Measurements from ENCODE around the gene EI24. TPM values are rescaled to one million over a fixed set of nuclear protein-coding genes. Genes with fewer than 3 reads are reported as not detected.

Gene EI24
- total and polyA plus RNA-seq, 2 of the 8 experiments (the other 6 are each of a cell fraction or from before 2014, with no cell fraction given), result 135 to 264 TPM

GRCh38 chr11:125564357-125564756, 4.9 kb upstream of the EI24 start:
- Histone ChIP-seq H3K4me2 (ENCODE audit: insufficient read depth in 1 of 2, low read depth in 2 of 2, low read length in 2 of 2) (no peak overlapping the region), H2BK20ac (ENCODE audit: low read length) (no peak overlapping the region), H3K4ac (replicated peaks; ENCODE audit: insufficient read length, low read depth, low read length) (no peak overlapping the region), H2BK5ac (ENCODE audit: low read depth, low read length) (no peak overlapping the region), H3K23ac (ENCODE audit: insufficient read length) (no peak overlapping the region), H4K20me1 (replicated peaks in 1 of 2; ENCODE audit: control insufficient read depth in 1 of 2, insufficient read depth in 2 of 2, low read length in 2 of 2) (no peaks in the 10 kb centered on the region), H3K9me3 (ENCODE audit: insufficient read depth in 2 of 2, low read depth in 1 of 2, low read length in 1 of 2) (no peaks in the 10 kb centered on the region), H4K5ac (ENCODE audit: insufficient read length, low read depth, low read length) (no peak overlapping the region), H3K9ac (replicated peaks in 1 of 4; ENCODE audit: extremely low read depth in 1 of 4, low read depth in 3 of 4, low read length in 3 of 4) (no peak overlapping the region), H2BK12ac (ENCODE audit: low read depth, low read length) (no peak overlapping the region), H3K23me2 (ENCODE audit: low read depth, low read length) (no peaks in the 10 kb centered on the region), H4K91ac (replicated peaks; ENCODE audit: insufficient read length, low read length) (no peak overlapping the region), H3K56ac (replicated peaks; ENCODE audit: insufficient read length, low read depth, low read length) (no peak overlapping the region), H2AK5ac (ENCODE audit: low read depth, low read length) (no peak overlapping the region), H3K27ac (ENCODE audit: low read depth, low read length) (no peak overlapping the region), H3K79me1 (ENCODE audit: low read depth, low read length) (no peaks in the 10 kb centered on the region), H4K8ac (ENCODE audit: extremely low read depth, insufficient read depth, low read length) (no peak overlapping the region), H3K4me3 (ENCODE audit: extremely low read depth in 1 of 4, insufficient read depth in 2 of 4, low read depth in 3 of 4, low read length in 4 of 4) (no peak overlapping the region), H3K27me3 (replicated peaks in 1 of 4; ENCODE audit: control insufficient read depth in 3 of 4, extremely low read depth in 1 of 4, insufficient read depth in 3 of 4, low read length in 3 of 4) (no peaks in the 10 kb centered on the region), H3K79me2 (ENCODE audit: control insufficient read depth in 1 of 2, insufficient read depth in 2 of 2, low read length in 2 of 2) (no peaks in the 10 kb centered on the region), H2BK120ac (replicated peaks; ENCODE audit: low read depth, low read length) (no peak overlapping the region), H3K4me1 (replicated peaks in 1 of 4; ENCODE audit: control insufficient read depth in 3 of 4, insufficient read depth in 4 of 4, low read length in 3 of 4) (no peaks in the 10 kb centered on the region), H3K14ac (ENCODE audit: insufficient read length) (no peak overlapping the region), H2BK15ac (ENCODE audit: low read length) (no peak overlapping the region), H3K18ac (ENCODE audit: extremely low read depth, low read length) (no peak overlapping the region), H2AFZ (ENCODE audit: low read length) (no peak overlapping the region), H3K36me3 (ENCODE audit: control insufficient read depth in 2 of 4, insufficient read depth in 4 of 4, low read length in 3 of 4) (no peaks in the 10 kb centered on the region)
- FAIRE-seq, result no peak
- no peak for DNase-seq (ENCODE audit: low read depth in 1 of 2, low spot score in 2 of 2)
- TF ChIP-seq YY1 (IDR thresholded peaks at IDR 0.05; ENCODE audit: low read depth, low read length), result no peak
- TF ChIP-seq SRF (IDR thresholded peaks at IDR 0.05; ENCODE audit: low read depth, low read length), result no peak
- ChIA-PET POLR2A (ENCODE audit: partially characterized antibody) (no interaction called here), CTCF (ENCODE audit: partially characterized antibody) (interaction anchor here (0.6 to 1.4 kb wide), 4 partner anchors 16 to 376 kb away, joined by 3 to 4 read pairs (median 3); no protein-coding TSS in a partner anchor)
- 84% methylated on average over 3 of the region's 3 CpGs; no CpG with 5 or more reads in 1 of the 2 experiments for WGBS, 2 experiments (ENCODE audit: extremely low coverage in 1 of 2, insufficient coverage in 1 of 2, insufficient read length in 1 of 2, insufficient replicate concordance in 2 of 2, low coverage in 1 of 2, low lambda C conversion rate in 2 of 2, missing lambda C conversion rate in 1 of 2)

Measured in H1 (cell line).